ENCODE measurements around the gene MYBPH. TPM values are rescaled to one million over a fixed set of nuclear protein-coding genes. Genes with fewer than 3 reads are reported as not detected.

MYBPH gene
- total RNA-seq, 2 experiments from 2014 or later = not detected

- Histone ChIP-seq H2AFZ (ENCODE audit: low read length) (no peak overlapping the region), H3K4me1 (ENCODE audit: insufficient read depth, low read length, poor library complexity, severe bottlenecking) (no peaks in the 10 kb centered on the region), H3K79me2 (ENCODE audit: insufficient read depth, low read depth, low read length) (no peaks in the 10 kb centered on the region), H3K4me3 (ENCODE audit: low read depth, low read length, poor library complexity, severe bottlenecking) (no peak overlapping the region), H3K9me3 (ENCODE audit: low read length) (no peaks in the 10 kb centered on the region), H3K27ac (ENCODE audit: low read depth, low read length, poor library complexity, severe bottlenecking) (no peak overlapping the region), H3K36me3 (ENCODE audit: insufficient read depth, low read length) (no peaks in the 10 kb centered on the region), H4K20me1 (ENCODE audit: insufficient read depth, low read length) (no peaks in the 10 kb centered on the region; the same call in 1 of the 2 replicates), H3K4me2 (ENCODE audit: low read length) (no peak overlapping the region), H3K9me2 (ENCODE audit: insufficient read depth, low read length) (no peaks in the 10 kb centered on the region)
- ChIA-PET CTCF (ENCODE audit: unreplicated experiment) (no interaction called here), POLR2A (no interaction called here)
- BruUV-seq (replicated peaks) = no TSS peak
- DNase-seq (ENCODE audit: low spot score) = no peak
- intact Hi-C loops (cut with micrococcal nuclease; ENCODE audit: unreplicated experiment) = no loop called here
- TF ChIP-seq EZH2phosphoT487 (IDR thresholded peaks at IDR 0.05; ENCODE audit: borderline replicate concordance, low read depth, low read length) (no peak), CTCF (conservative IDR thresholded peaks at IDR 0.05; ENCODE audit: low read length) (no peak)
Measured at GRCh38 chr1:203168256-203168786, 7.3 kb downstream of the MYBPH start.

GRCh38 chr1:203167913-203168200, 7.8 kb downstream of the MYBPH start:
- Histone ChIP-seq H3K4me2 (ENCODE audit: low read length) (no peak overlapping the region), H3K36me3 (ENCODE audit: insufficient read depth, low read length) (no peaks in the 10 kb centered on the region), H3K9me2 (ENCODE audit: insufficient read depth, low read length) (no peaks in the 10 kb centered on the region), H3K79me2 (ENCODE audit: insufficient read depth, low read depth, low read length) (no peaks in the 10 kb centered on the region), H3K4me1 (ENCODE audit: insufficient read depth, low read length, poor library complexity, severe bottlenecking) (no peaks in the 10 kb centered on the region), H2AFZ (ENCODE audit: low read length) (no peak overlapping the region), H3K4me3 (ENCODE audit: low read depth, low read length, poor library complexity, severe bottlenecking) (no peak overlapping the region), H3K27ac (ENCODE audit: low read depth, low read length, poor library complexity, severe bottlenecking) (no peak overlapping the region), H4K20me1 (ENCODE audit: insufficient read depth, low read length) (no peaks in the 10 kb centered on the region; the same call in 1 of the 2 replicates), H3K9me3 (ENCODE audit: low read length) (no peaks in the 10 kb centered on the region)
- POLR2A ChIA-PET = no interaction called here
- no TSS peak for BruUV-seq (replicated peaks)
- DNase-seq (ENCODE audit: low spot score) = no peak
- intact Hi-C loops (cut with micrococcal nuclease; ENCODE audit: unreplicated experiment) = loop anchor here (2.0 kb wide), 1 partner anchor 49 kb away; no protein-coding TSS in a partner anchor
- TF ChIP-seq CTCF (conservative IDR thresholded peaks at IDR 0.05; ENCODE audit: low read length) = no peak
- no peak for TF ChIP-seq EZH2phosphoT487 (IDR thresholded peaks at IDR 0.05; ENCODE audit: borderline replicate concordance, low read depth, low read length)
- CTCF ChIA-PET (ENCODE audit: unreplicated experiment) = no interaction called here

- Histone ChIP-seq H3K4me3 (ENCODE audit: low read depth, low read length, poor library complexity, severe bottlenecking) (no peak overlapping the region), H3K79me2 (ENCODE audit: insufficient read depth, low read depth, low read length) (no peaks in the 10 kb centered on the region), H3K9me2 (ENCODE audit: insufficient read depth, low read length) (no peaks in the 10 kb centered on the region), H3K4me1 (ENCODE audit: insufficient read depth, low read length, poor library complexity, severe bottlenecking) (no peaks in the 10 kb centered on the region), H3K27ac (ENCODE audit: low read depth, low read length, poor library complexity, severe bottlenecking) (no peak overlapping the region), H2AFZ (ENCODE audit: low read length) (no peak overlapping the region), H3K9me3 (ENCODE audit: low read length) (no peaks in the 10 kb centered on the region), H3K36me3 (ENCODE audit: insufficient read depth, low read length) (no peaks in the 10 kb centered on the region), H3K4me2 (ENCODE audit: low read length) (no peak overlapping the region), H4K20me1 (ENCODE audit: insufficient read depth, low read length) (no peaks in the 10 kb centered on the region; the same call in 1 of the 2 replicates)
- POLR2A ChIA-PET = no interaction called here
- intact Hi-C loops (cut with micrococcal nuclease; ENCODE audit: unreplicated experiment) = loop anchor here (2.0 kb wide), 1 partner anchor 50 kb away; no protein-coding TSS in a partner anchor
- BruUV-seq (replicated peaks) = no TSS peak
- CTCF ChIA-PET (ENCODE audit: unreplicated experiment) = interaction anchor here (0.5 to 1.2 kb wide), 5 partner anchors 20 to 126 kb away, joined by 3 read pairs; no protein-coding TSS in a partner anchor
- DNase-seq (ENCODE audit: low spot score) = no peak
- no peak for TF ChIP-seq CTCF (conservative IDR thresholded peaks at IDR 0.05; ENCODE audit: low read length)
Measured at GRCh38 chr1:203167026-203167912, 8.4 kb downstream of the MYBPH start.
